GM23338 (cell line): ENCODE data around the gene KLRF2. TPM values are rescaled to one million over a fixed set of nuclear protein-coding genes. Genes with fewer than 3 reads are reported as not detected.

Experiments
- ATAC-seq: fragments of 200-7000 bp; cut with Tn5 transposase; 3 replicates; pipeline ENCODE4 v1.9.1; 2020
- DNase-seq: peaks from one replicate; pipeline ENCODE4 v3.0.0-alpha.2; 2015; ENCODE audit warnings: low spot score
- H2AFZ ChIP-seq: fragments of 200-600 bp; sonication (generic); 2 replicates; pipeline ENCODE4 v1.8.0; 2016; ENCODE audit warnings: antibody characterized with exemption, mild to moderate bottlenecking, moderate library complexity
- H3F3A ChIP-seq: fragments of 200-600 bp; sonication (generic); replicated peaks from 2 replicates; pipeline ENCODE4 v1.8.0; 2017; ENCODE audit warnings: antibody characterized with exemption, mixed run types, low read depth
- H3K27ac ChIP-seq: fragments of 200-600 bp; sonication (generic); 2 replicates; pipeline ENCODE4 v1.6.1; 2016; ENCODE audit warnings: low read depth
- H3K27me3 ChIP-seq: fragments of 200-600 bp; sonication (generic); 2 replicates; pipeline ENCODE4 v1.8.0; 2016; ENCODE audit warnings: mild to moderate bottlenecking, mixed run types, moderate library complexity; ENCODE audit not compliant: insufficient read depth
- H3K36me3 ChIP-seq: fragments of 200-600 bp; sonication (generic); 2 replicates; pipeline ENCODE4 v1.8.0; 2016; ENCODE audit warnings: mild to moderate bottlenecking; ENCODE audit not compliant: insufficient read depth
- H3K4me1 ChIP-seq: fragments of 200-600 bp; sonication (generic); 2 replicates; pipeline ENCODE4 v1.8.0; 2016; ENCODE audit warnings: mild to moderate bottlenecking, moderate library complexity; ENCODE audit not compliant: insufficient read depth
- H3K4me2 ChIP-seq: fragments of 200-600 bp; sonication (generic); 2 replicates; pipeline ENCODE4 v1.7.1; 2017; ENCODE audit warnings: mixed run types
- H3K4me3 ChIP-seq: fragments of 200-600 bp; sonication (generic); 2 replicates; pipeline ENCODE4 v1.6.1; 2016; ENCODE audit warnings: mixed run types
- H3K79me2 ChIP-seq: fragments of 200-600 bp; sonication (generic); replicated peaks from 2 replicates; pipeline ENCODE4 v1.8.0; 2017; ENCODE audit warnings: mild to moderate bottlenecking; ENCODE audit not compliant: insufficient read depth
- H3K9me2 ChIP-seq: fragments of 200-600 bp; sonication (generic); 2 replicates; pipeline ENCODE4 v1.8.0; 2017; ENCODE audit not compliant: insufficient read depth
- H4K20me1 ChIP-seq: fragments of 200-600 bp; sonication (generic); replicated peaks from 2 replicates; pipeline ENCODE4 v1.8.0; 2017; ENCODE audit warnings: mild to moderate bottlenecking; ENCODE audit not compliant: insufficient read depth
- H3K27ac Mint-ChIP-seq: 2 replicates; pipeline ENCODE4 v1.8.0; 2020; ENCODE audit warnings: inconsistent platforms, mild to moderate bottlenecking, moderate library complexity, mixed read lengths
- H3K27me3 Mint-ChIP-seq: 3 replicates; pipeline ENCODE4 v1.8.0; 2022; ENCODE audit warnings: low read depth, mild to moderate bottlenecking, moderate library complexity, mixed read lengths, inconsistent platforms; ENCODE audit not compliant: insufficient read depth, poor library complexity
- H3K36me3 Mint-ChIP-seq: 3 replicates; pipeline ENCODE4 v1.8.0; 2021; ENCODE audit warnings: low read depth, mild to moderate bottlenecking, inconsistent platforms, moderate library complexity, mixed read lengths
- H3K4me1 Mint-ChIP-seq: 3 replicates; pipeline ENCODE4 v1.8.0; 2020; ENCODE audit warnings: mild to moderate bottlenecking, inconsistent platforms, mixed read lengths
- H3K4me3 Mint-ChIP-seq: 3 replicates; pipeline ENCODE4 v1.8.0; 2021; ENCODE audit warnings: moderate library complexity, mild to moderate bottlenecking, inconsistent platforms, mixed read lengths
- H3K9me3 Mint-ChIP-seq: 3 replicates; pipeline ENCODE4 v1.8.0; 2020; ENCODE audit warnings: moderate library complexity, mild to moderate bottlenecking, inconsistent platforms, mixed read lengths
- CREB1 ChIP-seq: fragments of 250-450 bp; sonication (Bioruptor Pico); IDR thresholded peaks from 2 replicates; pipeline ENCODE4 v1.5.0; 2020; ENCODE audit warnings: low read depth, mild to moderate bottlenecking, moderate library complexity
- JUNB ChIP-seq: IDR thresholded peaks from one replicate; pipeline ENCODE4 v1.6.1; 2016; ENCODE audit warnings: antibody characterized with exemption; ENCODE audit not compliant: unreplicated experiment
- NANOG ChIP-seq: IDR thresholded peaks from 2 replicates; pipeline ENCODE4 v1.6.1; 2016; ENCODE audit warnings: antibody characterized with exemption, borderline replicate concordance
- STAT1 ChIP-seq: IDR thresholded peaks from one replicate; pipeline ENCODE4 v1.6.1; 2016; ENCODE audit warnings: antibody characterized with exemption; ENCODE audit not compliant: unreplicated experiment
- polyA plus RNA-seq: library from polyadenylated mRNA; unstranded; fragments of >200 nt; fragmentation: Nextera tagmentation; extraction: Ambion mirVana; gene quantifications from 2 replicates; pipeline ENCODE4 v1.2.1, GENCODE V29; 2016
- total RNA-seq: library from RNA; depleted of rRNA; stranded (reverse); fragments of >200 nt; shearing (Covaris generic); gene quantifications from 2 replicates; pipeline ENCODE4 v1.2.3, GENCODE V29; 2014
- TF ChIP-seq, protein P1 (sequence below): fragments of 250-450 bp; sonication (Bioruptor Pico); IDR thresholded peaks from 2 replicates; pipeline ENCODE4 v1.5.0; 2020; ENCODE audit warnings: mild to moderate bottlenecking, moderate library complexity
- TF ChIP-seq, protein P2 (sequence below), 2 experiments: fragments of 200-600 bp in 1 of 2; sonication (generic) in 1 of 2; conservative IDR thresholded peaks; 2 replicates each; pipeline versions ENCODE4 v1.5.1 to v1.6.1; 2016 to 2017; ENCODE audit warnings: antibody characterized with exemption in 2 of 2, low read depth in 2 of 2, mild to moderate bottlenecking in 2 of 2, moderate library complexity in 1 of 2

The KLRF2 gene
- total and polyA plus RNA-seq, 2 experiments from 2014 or later: not detected

GRCh38 chr12:9907769-9908168, 26.5 kb downstream of the KLRF2 start:
- peaks cover 51% of the 10 kb centered on the region for H3K36me3 Mint-ChIP-seq
- Histone ChIP-seq H2AFZ (no peak overlapping the region), H3K4me1 (no peaks in the 10 kb centered on the region), H3K79me2 (no peaks in the 10 kb centered on the region), H3F3A (no peaks in the 10 kb centered on the region), H3K27ac (no peak overlapping the region), H4K20me1 (no peaks in the 10 kb centered on the region), H3K9me2 (0 out of 2 replicates have a peak, but pooled peaks cover 6% of the 10 kb centered on the region), H3K36me3 (peaks cover 16% of the 10 kb centered on the region), H3K27me3 (no peaks in the 10 kb centered on the region), H3K4me2 (no peak overlapping the region), H3K4me3 (no peak overlapping the region)
- no peaks in the 10 kb centered on the region for H3K27me3 Mint-ChIP-seq
- DNase-seq (no peak), ATAC-seq (no peak)
- no peak for TF ChIP-seq JUNB
- TF ChIP-seq, protein P1, sequence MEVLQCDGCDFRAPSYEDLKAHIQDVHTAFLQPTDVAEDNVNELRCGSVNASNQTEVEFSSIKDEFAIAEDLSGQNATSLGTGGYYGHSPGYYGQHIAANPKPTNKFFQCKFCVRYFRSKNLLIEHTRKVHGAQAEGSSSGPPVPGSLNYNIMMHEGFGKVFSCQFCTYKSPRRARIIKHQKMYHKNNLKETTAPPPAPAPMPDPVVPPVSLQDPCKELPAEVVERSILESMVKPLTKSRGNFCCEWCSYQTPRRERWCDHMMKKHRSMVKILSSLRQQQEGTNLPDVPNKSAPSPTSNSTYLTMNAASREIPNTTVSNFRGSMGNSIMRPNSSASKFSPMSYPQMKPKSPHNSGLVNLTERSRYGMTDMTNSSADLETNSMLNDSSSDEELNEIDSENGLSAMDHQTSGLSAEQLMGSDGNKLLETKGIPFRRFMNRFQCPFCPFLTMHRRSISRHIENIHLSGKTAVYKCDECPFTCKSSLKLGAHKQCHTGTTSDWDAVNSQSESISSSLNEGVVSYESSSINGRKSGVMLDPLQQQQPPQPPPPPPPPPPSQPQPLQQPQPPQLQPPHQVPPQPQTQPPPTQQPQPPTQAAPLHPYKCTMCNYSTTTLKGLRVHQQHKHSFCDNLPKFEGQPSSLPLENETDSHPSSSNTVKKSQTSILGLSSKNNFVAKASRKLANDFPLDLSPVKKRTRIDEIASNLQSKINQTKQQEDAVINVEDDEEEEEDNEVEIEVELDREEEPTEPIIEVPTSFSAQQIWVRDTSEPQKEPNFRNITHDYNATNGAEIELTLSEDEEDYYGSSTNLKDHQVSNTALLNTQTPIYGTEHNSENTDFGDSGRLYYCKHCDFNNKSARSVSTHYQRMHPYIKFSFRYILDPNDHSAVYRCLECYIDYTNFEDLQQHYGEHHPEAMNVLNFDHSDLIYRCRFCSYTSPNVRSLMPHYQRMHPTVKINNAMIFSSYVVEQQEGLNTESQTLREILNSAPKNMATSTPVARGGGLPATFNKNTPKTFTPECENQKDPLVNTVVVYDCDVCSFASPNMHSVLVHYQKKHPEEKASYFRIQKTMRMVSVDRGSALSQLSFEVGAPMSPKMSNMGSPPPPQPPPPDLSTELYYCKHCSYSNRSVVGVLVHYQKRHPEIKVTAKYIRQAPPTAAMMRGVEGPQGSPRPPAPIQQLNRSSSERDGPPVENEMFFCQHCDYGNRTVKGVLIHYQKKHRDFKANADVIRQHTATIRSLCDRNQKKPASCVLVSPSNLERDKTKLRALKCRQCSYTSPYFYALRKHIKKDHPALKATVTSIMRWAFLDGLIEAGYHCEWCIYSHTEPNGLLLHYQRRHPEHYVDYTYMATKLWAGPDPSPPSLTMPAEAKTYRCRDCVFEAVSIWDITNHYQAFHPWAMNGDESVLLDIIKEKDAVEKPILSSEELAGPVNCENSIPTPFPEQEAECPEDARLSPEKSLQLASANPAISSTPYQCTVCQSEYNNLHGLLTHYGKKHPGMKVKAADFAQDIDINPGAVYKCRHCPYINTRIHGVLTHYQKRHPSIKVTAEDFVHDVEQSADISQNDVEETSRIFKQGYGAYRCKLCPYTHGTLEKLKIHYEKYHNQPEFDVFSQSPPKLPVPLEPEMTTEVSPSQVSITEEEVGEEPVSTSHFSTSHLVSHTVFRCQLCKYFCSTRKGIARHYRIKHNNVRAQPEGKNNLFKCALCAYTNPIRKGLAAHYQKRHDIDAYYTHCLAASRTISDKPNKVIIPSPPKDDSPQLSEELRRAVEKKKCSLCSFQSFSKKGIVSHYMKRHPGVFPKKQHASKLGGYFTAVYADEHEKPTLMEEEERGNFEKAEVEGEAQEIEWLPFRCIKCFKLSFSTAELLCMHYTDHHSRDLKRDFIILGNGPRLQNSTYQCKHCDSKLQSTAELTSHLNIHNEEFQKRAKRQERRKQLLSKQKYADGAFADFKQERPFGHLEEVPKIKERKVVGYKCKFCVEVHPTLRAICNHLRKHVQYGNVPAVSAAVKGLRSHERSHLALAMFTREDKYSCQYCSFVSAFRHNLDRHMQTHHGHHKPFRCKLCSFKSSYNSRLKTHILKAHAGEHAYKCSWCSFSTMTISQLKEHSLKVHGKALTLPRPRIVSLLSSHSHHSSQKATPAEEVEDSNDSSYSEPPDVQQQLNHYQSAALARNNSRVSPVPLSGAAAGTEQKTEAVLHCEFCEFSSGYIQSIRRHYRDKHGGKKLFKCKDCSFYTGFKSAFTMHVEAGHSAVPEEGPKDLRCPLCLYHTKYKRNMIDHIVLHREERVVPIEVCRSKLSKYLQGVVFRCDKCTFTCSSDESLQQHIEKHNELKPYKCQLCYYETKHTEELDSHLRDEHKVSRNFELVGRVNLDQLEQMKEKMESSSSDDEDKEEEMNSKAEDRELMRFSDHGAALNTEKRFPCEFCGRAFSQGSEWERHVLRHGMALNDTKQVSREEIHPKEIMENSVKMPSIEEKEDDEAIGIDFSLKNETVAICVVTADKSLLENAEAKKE (CRISPR knock-in tag): no peak
- TF ChIP-seq CREB1 (CRISPR knock-in tag): no peak
- TF ChIP-seq STAT1: no peak
- TF ChIP-seq, protein P2, sequence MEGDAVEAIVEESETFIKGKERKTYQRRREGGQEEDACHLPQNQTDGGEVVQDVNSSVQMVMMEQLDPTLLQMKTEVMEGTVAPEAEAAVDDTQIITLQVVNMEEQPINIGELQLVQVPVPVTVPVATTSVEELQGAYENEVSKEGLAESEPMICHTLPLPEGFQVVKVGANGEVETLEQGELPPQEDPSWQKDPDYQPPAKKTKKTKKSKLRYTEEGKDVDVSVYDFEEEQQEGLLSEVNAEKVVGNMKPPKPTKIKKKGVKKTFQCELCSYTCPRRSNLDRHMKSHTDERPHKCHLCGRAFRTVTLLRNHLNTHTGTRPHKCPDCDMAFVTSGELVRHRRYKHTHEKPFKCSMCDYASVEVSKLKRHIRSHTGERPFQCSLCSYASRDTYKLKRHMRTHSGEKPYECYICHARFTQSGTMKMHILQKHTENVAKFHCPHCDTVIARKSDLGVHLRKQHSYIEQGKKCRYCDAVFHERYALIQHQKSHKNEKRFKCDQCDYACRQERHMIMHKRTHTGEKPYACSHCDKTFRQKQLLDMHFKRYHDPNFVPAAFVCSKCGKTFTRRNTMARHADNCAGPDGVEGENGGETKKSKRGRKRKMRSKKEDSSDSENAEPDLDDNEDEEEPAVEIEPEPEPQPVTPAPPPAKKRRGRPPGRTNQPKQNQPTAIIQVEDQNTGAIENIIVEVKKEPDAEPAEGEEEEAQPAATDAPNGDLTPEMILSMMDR (conservative IDR thresholded peaks at IDR 0.05; ENCODE audit: low read depth in 2 of 2): no peak
- no peak for TF ChIP-seq NANOG
- no peak overlapping the region for H3K4me3 Mint-ChIP-seq
- H3K4me1 Mint-ChIP-seq: no peaks in the 10 kb centered on the region
- H3K9me3 Mint-ChIP-seq: peaks cover 59% of the 10 kb centered on the region
- no peak overlapping the region for H3K27ac Mint-ChIP-seq
